KMS-11 (cell line): ENCODE data around the gene MALL.
"Not testable (repeated sequence)": the region's sequence is repeated elsewhere in the genome, so short reads cannot be mapped to it uniquely, and the experiment has no call there.

ENCODE experiments used
- H2AFZ ChIP-seq: fragments of 200-600 bp; sonication (generic); 2 replicates; pipeline ENCODE4 v1.6.1; 2016; ENCODE audit warnings: antibody characterized with exemption, mixed run types, low read depth
- H3K27ac ChIP-seq: fragments of 200-600 bp; sonication (generic); 2 replicates; pipeline ENCODE4 v1.6.1; 2016; ENCODE audit warnings: mild to moderate bottlenecking, mixed run types
- H3K27me3 ChIP-seq: fragments of 200-600 bp; sonication (generic); 2 replicates; pipeline ENCODE4 v1.6.1; 2017; ENCODE audit warnings: mild to moderate bottlenecking, low read depth, mixed run types, moderate library complexity; ENCODE audit not compliant: insufficient read depth
- H3K36me3 ChIP-seq: fragments of 200-600 bp; sonication (generic); 2 replicates; pipeline ENCODE4 v1.6.1; 2017; ENCODE audit warnings: mild to moderate bottlenecking, mixed run types; ENCODE audit not compliant: insufficient read depth
- H3K4me1 ChIP-seq: fragments of 200-600 bp; sonication (generic); 2 replicates; pipeline ENCODE4 v1.6.1; 2016; ENCODE audit warnings: mild to moderate bottlenecking, low read depth, mixed run types; ENCODE audit not compliant: poor library complexity, severe bottlenecking
- H3K4me2 ChIP-seq: fragments of 200-600 bp; sonication (generic); 2 replicates; pipeline ENCODE4 v1.7.0; 2016; ENCODE audit warnings: mild to moderate bottlenecking, mixed run types
- H3K4me3 ChIP-seq: fragments of 200-600 bp; sonication (generic); IDR thresholded peaks from 2 replicates; pipeline ENCODE4 v1.6.1; 2017; ENCODE audit warnings: low read depth, low read length, mixed read lengths; ENCODE audit not compliant: insufficient read depth
- H3K79me2 ChIP-seq: fragments of 200-600 bp; sonication (generic); 2 replicates; pipeline ENCODE4 v1.6.1; 2016; ENCODE audit warnings: low read depth, mixed run types; ENCODE audit not compliant: insufficient read depth
- H3K9ac ChIP-seq: fragments of 200-600 bp; sonication (generic); 2 replicates; pipeline ENCODE4 v1.6.1; 2016; ENCODE audit warnings: mild to moderate bottlenecking, mixed run types
- H4K20me1 ChIP-seq: fragments of 200-600 bp; sonication (generic); 2 replicates; pipeline ENCODE4 v1.6.1; 2016; ENCODE audit warnings: mild to moderate bottlenecking, mixed run types; ENCODE audit not compliant: insufficient read depth
- TF ChIP-seq, protein P1 (sequence below): fragments of 200-600 bp; sonication (generic); conservative IDR thresholded peaks from 2 replicates; pipeline ENCODE4 v1.6.1; 2017; ENCODE audit warnings: low read depth, mild to moderate bottlenecking, antibody characterized with exemption, low read length, moderate library complexity, mixed read lengths

MALL gene

DNA sequence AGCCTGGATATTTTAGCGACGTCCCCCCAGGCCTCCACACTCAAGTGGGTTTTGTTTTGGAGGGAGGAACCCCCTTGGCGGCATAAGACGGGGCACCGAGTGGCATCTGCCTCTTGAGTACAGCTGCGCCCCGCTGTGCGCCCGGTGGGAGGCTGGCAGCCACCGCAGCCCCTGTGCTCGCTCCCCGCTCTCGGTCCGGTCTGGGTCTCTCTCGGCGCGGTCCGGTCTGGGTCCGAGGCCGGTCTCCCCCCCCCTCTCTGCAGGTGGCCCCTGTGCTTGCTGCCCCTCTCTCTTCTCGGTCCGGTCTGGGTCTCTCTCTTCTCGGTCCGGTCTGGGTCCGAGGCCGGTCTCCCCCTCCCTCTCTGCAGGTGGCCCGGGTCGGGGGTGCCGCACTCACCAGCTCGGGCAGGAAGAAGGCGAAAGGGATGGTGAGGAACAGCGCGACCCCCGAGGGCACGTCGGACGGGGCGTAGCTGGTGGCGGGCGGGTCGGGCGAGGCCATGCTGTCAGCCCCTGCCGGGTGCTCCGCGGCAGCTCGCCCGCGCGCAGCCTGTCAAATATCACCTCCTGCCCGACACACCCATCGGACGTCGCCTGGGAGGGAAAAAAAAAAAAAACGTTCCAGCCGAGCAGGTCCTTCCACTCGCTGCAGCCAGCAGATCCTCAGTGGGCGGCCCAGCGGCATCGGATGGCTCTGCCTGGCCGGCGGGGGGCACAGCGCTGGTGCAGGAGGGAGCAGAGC, at the start of gene MALL:
Gene MALL (minus strand): TSS at position 532 of the 742 bp plus-strand sequence. CDS start 30 bp downstream, at position 502.
- TF ChIP-seq, protein P1, sequence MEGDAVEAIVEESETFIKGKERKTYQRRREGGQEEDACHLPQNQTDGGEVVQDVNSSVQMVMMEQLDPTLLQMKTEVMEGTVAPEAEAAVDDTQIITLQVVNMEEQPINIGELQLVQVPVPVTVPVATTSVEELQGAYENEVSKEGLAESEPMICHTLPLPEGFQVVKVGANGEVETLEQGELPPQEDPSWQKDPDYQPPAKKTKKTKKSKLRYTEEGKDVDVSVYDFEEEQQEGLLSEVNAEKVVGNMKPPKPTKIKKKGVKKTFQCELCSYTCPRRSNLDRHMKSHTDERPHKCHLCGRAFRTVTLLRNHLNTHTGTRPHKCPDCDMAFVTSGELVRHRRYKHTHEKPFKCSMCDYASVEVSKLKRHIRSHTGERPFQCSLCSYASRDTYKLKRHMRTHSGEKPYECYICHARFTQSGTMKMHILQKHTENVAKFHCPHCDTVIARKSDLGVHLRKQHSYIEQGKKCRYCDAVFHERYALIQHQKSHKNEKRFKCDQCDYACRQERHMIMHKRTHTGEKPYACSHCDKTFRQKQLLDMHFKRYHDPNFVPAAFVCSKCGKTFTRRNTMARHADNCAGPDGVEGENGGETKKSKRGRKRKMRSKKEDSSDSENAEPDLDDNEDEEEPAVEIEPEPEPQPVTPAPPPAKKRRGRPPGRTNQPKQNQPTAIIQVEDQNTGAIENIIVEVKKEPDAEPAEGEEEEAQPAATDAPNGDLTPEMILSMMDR, result no peak
- Histone ChIP-seq H3K79me2 (no peaks in the 10 kb centered on the region), H2AFZ (no peak within 1 kb of the TSS), H3K4me2 (no peak within 1 kb of the TSS), H3K9ac (no peak within 1 kb of the TSS), H3K4me3 (no peak within 1 kb of the TSS), H3K36me3 (no peaks in the 10 kb centered on the region), H3K27me3 (no peaks in the 10 kb centered on the region), H3K4me1 (no peaks in the 10 kb centered on the region), H3K27ac (no peak within 1 kb of the TSS), H4K20me1 (no peaks in the 10 kb centered on the region)

DNA sequence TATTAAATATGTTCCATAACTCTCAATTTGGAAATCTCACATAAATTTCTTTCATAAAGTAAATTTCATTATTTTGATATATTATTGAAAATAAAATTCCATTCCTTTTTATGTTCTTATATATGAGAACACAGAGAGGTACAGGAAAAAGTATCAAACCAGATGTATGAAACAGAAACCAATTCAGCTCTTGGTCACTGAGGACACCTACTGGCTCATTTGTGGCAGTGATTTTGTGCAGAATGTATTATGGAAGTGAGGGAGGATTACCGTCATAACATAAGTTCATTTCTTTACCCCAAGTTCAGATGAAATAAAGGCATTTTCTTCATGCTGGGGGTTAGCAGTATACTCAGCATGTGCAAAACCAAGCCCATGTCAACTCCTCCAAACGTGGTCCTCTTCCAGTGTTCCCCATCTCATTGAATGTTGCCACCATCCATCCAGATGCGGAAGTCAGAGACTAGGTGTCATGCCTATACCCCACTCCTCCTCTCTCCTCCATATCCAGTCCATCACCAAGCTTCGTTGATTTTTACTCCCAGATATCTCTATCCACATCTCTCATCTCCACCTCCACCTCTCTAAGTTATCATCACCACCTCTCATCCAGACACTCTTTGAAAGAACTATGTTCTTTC, 41.7 kb upstream of the MALL start:
- no peak overlapping the region for H3K9ac ChIP-seq
- no peaks in the 10 kb centered on the region for H3K27me3 ChIP-seq
- H4K20me1 ChIP-seq, result no peaks in the 10 kb centered on the region
- no peak overlapping the region for H3K27ac ChIP-seq
- TF ChIP-seq, protein P1, result peak; percentile 56
- H3K4me1 ChIP-seq, result peaks cover 4% of the 10 kb centered on the region
- H2AFZ ChIP-seq, result 0 out of 2 replicates have a peak overlapping the region, but pooled peaks have one; percentile 22
- no peaks in the 10 kb centered on the region for H3K79me2 ChIP-seq
- no peak overlapping the region for H3K4me2 ChIP-seq
- H3K36me3 ChIP-seq, result no peaks in the 10 kb centered on the region
- H3K4me3 ChIP-seq, result no peak overlapping the region

DNA sequence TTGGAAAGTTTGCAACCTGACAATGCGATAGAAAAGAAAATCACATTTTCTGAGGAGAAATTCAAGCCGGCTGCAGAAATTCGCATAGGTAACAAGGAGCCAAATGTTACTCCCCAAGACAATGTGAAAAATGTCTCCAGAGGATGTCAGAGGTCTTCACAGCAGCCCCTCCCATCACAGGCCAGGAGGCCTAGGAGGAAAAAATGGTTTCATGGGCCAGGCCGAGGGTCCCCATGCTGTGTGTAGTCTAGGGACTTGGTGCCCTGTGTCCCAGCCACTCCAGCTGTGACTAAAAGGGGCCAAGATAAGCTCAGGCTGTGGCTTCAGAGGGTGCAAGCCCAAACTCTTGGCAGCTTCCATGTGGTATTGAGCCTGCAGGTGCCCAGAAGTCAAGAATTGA, 39.2 kb upstream of the MALL start:
- not testable (repeated sequence) for H4K20me1 ChIP-seq

DNA sequence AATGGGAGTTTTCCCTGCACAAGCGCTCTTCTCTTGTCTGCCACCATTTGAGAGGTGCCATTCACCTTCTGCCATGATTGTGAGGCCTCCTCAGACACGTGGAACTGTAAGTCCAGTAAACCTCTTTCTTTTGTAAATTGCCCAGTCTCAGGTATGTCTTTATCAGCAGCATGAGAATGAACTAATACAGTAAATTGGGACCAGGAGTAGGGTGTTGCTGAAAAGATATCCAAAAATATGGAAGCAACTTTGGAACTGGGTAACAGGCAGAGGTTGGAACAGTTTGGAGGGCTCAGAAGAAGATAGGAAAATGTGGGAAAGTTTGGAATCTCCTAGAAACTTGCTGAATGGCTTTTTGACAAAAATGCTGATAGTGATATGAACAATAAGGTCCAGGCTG, 38.6 kb upstream of the MALL start:
- H2AFZ ChIP-seq, H4K20me1 ChIP-seq, H3K27ac ChIP-seq, H3K36me3 ChIP-seq, H3K9ac ChIP-seq, H3K27me3 ChIP-seq, H3K4me2 ChIP-seq, H3K79me2 ChIP-seq, H3K4me3 ChIP-seq, H3K4me1 ChIP-seq: not testable (repeated sequence)

More for the DNA sequence above, 39.2 kb upstream of the MALL start:
- H3K4me3 ChIP-seq, H3K4me1 ChIP-seq, H3K27me3 ChIP-seq, H2AFZ ChIP-seq, H3K9ac ChIP-seq, H3K4me2 ChIP-seq, H3K36me3 ChIP-seq, H3K79me2 ChIP-seq, H3K27ac ChIP-seq: not testable (repeated sequence)

DNA sequence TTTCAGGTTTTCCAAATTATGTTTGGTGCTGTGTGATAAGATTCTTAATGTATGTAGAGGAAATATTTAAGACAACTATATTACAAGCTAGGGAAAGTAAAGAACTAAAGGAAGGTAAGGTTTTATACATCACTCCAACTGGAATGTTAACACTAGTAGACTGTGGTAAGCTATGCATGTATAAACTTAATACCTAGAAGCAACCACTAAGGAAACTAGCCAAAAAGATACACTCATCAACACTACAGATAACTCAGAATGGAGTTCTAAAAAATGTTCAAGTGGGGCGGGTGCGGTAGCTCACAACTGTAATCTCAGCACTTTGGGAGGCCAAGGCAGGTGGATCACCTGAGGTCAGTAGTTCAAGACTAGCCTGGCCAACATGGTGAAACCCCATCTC, 37.8 kb upstream of the MALL start:
- Histone ChIP-seq H3K4me3 (no peak overlapping the region), H3K27ac (no peak overlapping the region), H2AFZ (no peak overlapping the region), H4K20me1 (no peaks in the 10 kb centered on the region), H3K9ac (no peak overlapping the region), H3K4me2 (no peak overlapping the region), H3K36me3 (no peaks in the 10 kb centered on the region), H3K27me3 (no peaks in the 10 kb centered on the region), H3K4me1 (peaks cover 4% of the 10 kb centered on the region), H3K79me2 (no peaks in the 10 kb centered on the region)
- TF ChIP-seq, protein P1, result no peak
